ENCODE measurements around the gene AKAP7.

The AKAP7 gene

GRCh38 chr6:131183427-131184095 lies 48.3 kb downstream of the AKAP7 start:
- no peak for TF ChIP-seq CTCF (IDR thresholded peaks at IDR 0.05; ENCODE audit: insufficient read depth, low read length, poor library complexity, severe bottlenecking)
- DNase-seq (ENCODE audit: extremely low read depth, insufficient read length) = no peak

GRCh38 chr6:131191590-131191989 lies 56.3 kb downstream of the AKAP7 start:
- Histone ChIP-seq H3K27me3 (replicated peaks; ENCODE audit: control insufficient read depth, insufficient read depth, low read length) (no peaks in the 10 kb centered on the region), H3K36me3 (ENCODE audit: control insufficient read depth, insufficient read depth, low read length) (no peaks in the 10 kb centered on the region), H3K4me3 (replicated peaks; ENCODE audit: low read depth, low read length) (no peak overlapping the region)
- no peak for TF ChIP-seq CTCF (IDR thresholded peaks at IDR 0.05; ENCODE audit: insufficient read depth, low read length, poor library complexity, severe bottlenecking)
- DNase-seq (ENCODE audit: extremely low read depth, insufficient read length) = no peak

More at GRCh38 chr6:131183427-131184095, 48.3 kb downstream of the AKAP7 start:
- H3K36me3 ChIP-seq (ENCODE audit: control insufficient read depth, insufficient read depth, low read length) = no peaks in the 10 kb centered on the region
- no peaks in the 10 kb centered on the region for H3K27me3 ChIP-seq (replicated peaks; ENCODE audit: control insufficient read depth, insufficient read depth, low read length)
- H3K4me3 ChIP-seq (replicated peaks; ENCODE audit: low read depth, low read length) = no peak overlapping the region

GRCh38 chr6:131197716-131198115 lies 62.4 kb downstream of the AKAP7 start:
- no peak for DNase-seq (ENCODE audit: extremely low read depth, insufficient read length)
- Histone ChIP-seq H3K27me3 (replicated peaks; ENCODE audit: control insufficient read depth, insufficient read depth, low read length) (no peaks in the 10 kb centered on the region), H3K4me3 (replicated peaks; ENCODE audit: low read depth, low read length) (no peak overlapping the region), H3K36me3 (ENCODE audit: control insufficient read depth, insufficient read depth, low read length) (no peaks in the 10 kb centered on the region)
- no peak for TF ChIP-seq CTCF (IDR thresholded peaks at IDR 0.05; ENCODE audit: insufficient read depth, low read length, poor library complexity, severe bottlenecking)

GRCh38 chr6:131199568-131200272 lies 64.5 kb downstream of the AKAP7 start:
- H3K36me3 ChIP-seq (ENCODE audit: control insufficient read depth, insufficient read depth, low read length) = no peaks in the 10 kb centered on the region
- TF ChIP-seq CTCF (IDR thresholded peaks at IDR 0.05; ENCODE audit: insufficient read depth, low read length, poor library complexity, severe bottlenecking) = peak; percentile 85
- no peaks in the 10 kb centered on the region for H3K27me3 ChIP-seq (replicated peaks; ENCODE audit: control insufficient read depth, insufficient read depth, low read length)
- no peak overlapping the region for H3K4me3 ChIP-seq (replicated peaks; ENCODE audit: low read depth, low read length)
- DNase-seq (ENCODE audit: extremely low read depth, insufficient read length) = peak; percentile 68

GRCh38 chr6:131205481-131206244 lies 70.4 kb downstream of the AKAP7 start:
- H3K4me3 ChIP-seq (replicated peaks; ENCODE audit: low read depth, low read length) = no peak overlapping the region
- no peaks in the 10 kb centered on the region for H3K36me3 ChIP-seq (ENCODE audit: control insufficient read depth, insufficient read depth, low read length)
- DNase-seq (ENCODE audit: extremely low read depth, insufficient read length) = no peak
- no peaks in the 10 kb centered on the region for H3K27me3 ChIP-seq (replicated peaks; ENCODE audit: control insufficient read depth, insufficient read depth, low read length)
- TF ChIP-seq CTCF (IDR thresholded peaks at IDR 0.05; ENCODE audit: insufficient read depth, low read length, poor library complexity, severe bottlenecking) = no peak
